A549 (cell line): ENCODE measurements around the gene LRRC59.

Source experiments
- CEBPB ChIP-seq, 2 experiments: fragments of >200 bp in 1 of 2; sonication (Bioruptor Twin) in 1 of 2; formaldehyde crosslinking in 1 of 2; IDR thresholded peaks; 2 replicates each; pipeline ENCODE4 v1.6.1; 2012 to 2016
- CHD2 ChIP-seq: fragments of 150-350 bp; IDR thresholded peaks from 2 replicates; pipeline ENCODE4 v1.6.1; 2014; ENCODE audit warnings: low read length; ENCODE audit not compliant: partially characterized antibody
- EP300 ChIP-seq, 2 experiments: fragments of >200 bp; sonication (Bioruptor Twin); formaldehyde crosslinking; IDR thresholded peaks; 2 replicates in 1 of 2; 3 replicates in 1 of 2; pipeline ENCODE4 v1.6.1; 2016 to 2017
- FOSL2 ChIP-seq, 2 experiments: fragments of 450-650 bp in 1 of 2; fragments of >200 bp in 1 of 2; sonication (Bioruptor Twin) in 1 of 2; formaldehyde crosslinking; IDR thresholded peaks; 2 replicates each; pipeline versions ENCODE4 v1.5.0 to v1.6.1; 2016 to 2020; ENCODE audit warnings: mild to moderate bottlenecking in 1 of 2, moderate library complexity in 1 of 2
- NFE2L2 ChIP-seq: fragments of 150-350 bp; conservative IDR thresholded peaks from 2 replicates; pipeline ENCODE4 v1.6.1; 2014; ENCODE audit warnings: low read length
- PHF8 ChIP-seq: fragments of 200-600 bp; sonication (generic); IDR thresholded peaks from 2 replicates; pipeline ENCODE4 v1.6.1; 2016; ENCODE audit warnings: low read depth, mild to moderate bottlenecking, antibody characterized with exemption, moderate library complexity, borderline replicate concordance
- POLR2A ChIP-seq: IDR thresholded peaks from 2 replicates; pipeline ENCODE4 v1.6.1; 2012; ENCODE audit warnings: mild to moderate bottlenecking, low read length
- SREBF2 ChIP-seq: fragments of 450-650 bp; IDR thresholded peaks from 2 replicates; pipeline ENCODE4 v1.6.1; 2014; ENCODE audit warnings: mild to moderate bottlenecking, moderate library complexity
- TF ChIP-seq, protein P1 (sequence below): fragments of >200 bp; sonication (Bioruptor Twin); formaldehyde crosslinking; IDR thresholded peaks from 3 replicates; pipeline ENCODE4 v1.5.1; 2016
- TF ChIP-seq, protein P2 (sequence below): IDR thresholded peaks from 2 replicates; pipeline ENCODE4 v1.6.1; 2012

DNA sequence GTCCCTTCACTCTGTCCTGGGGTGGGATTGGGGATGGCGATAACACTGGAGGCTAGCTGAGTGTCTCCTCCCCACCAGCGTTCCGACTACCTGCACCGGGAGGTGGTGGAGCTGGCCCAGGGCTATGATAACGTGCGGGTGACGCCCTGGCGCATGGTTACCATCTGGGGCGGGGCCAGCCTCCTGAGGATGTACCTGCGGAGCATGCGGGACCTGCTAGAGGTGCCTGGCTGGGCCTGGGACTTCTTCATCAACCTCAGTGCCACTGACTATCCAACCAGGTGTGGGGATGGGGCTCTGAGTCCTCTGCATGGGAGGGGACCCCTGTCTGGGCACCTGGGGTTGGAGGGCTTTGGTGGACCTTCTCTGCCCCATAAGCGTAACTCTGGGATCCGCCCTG is 42.5 kb downstream of the LRRC59 start:
- TF ChIP-seq CHD2: no peak
- no peak for TF ChIP-seq NFE2L2
- no peak for TF ChIP-seq SREBF2
- no peak for TF ChIP-seq FOSL2 (IDR thresholded peaks at IDR 0.05)
- TF ChIP-seq FOSL2 (CRISPR knock-in tag; IDR thresholded peaks at IDR 0.05): no peak
- TF ChIP-seq, protein P1, sequence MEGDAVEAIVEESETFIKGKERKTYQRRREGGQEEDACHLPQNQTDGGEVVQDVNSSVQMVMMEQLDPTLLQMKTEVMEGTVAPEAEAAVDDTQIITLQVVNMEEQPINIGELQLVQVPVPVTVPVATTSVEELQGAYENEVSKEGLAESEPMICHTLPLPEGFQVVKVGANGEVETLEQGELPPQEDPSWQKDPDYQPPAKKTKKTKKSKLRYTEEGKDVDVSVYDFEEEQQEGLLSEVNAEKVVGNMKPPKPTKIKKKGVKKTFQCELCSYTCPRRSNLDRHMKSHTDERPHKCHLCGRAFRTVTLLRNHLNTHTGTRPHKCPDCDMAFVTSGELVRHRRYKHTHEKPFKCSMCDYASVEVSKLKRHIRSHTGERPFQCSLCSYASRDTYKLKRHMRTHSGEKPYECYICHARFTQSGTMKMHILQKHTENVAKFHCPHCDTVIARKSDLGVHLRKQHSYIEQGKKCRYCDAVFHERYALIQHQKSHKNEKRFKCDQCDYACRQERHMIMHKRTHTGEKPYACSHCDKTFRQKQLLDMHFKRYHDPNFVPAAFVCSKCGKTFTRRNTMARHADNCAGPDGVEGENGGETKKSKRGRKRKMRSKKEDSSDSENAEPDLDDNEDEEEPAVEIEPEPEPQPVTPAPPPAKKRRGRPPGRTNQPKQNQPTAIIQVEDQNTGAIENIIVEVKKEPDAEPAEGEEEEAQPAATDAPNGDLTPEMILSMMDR: no peak
- no peak for TF ChIP-seq POLR2A
- TF ChIP-seq EP300 (IDR thresholded peaks at IDR 0.05): no peak
- no peak for TF ChIP-seq PHF8
- TF ChIP-seq, protein P2, sequence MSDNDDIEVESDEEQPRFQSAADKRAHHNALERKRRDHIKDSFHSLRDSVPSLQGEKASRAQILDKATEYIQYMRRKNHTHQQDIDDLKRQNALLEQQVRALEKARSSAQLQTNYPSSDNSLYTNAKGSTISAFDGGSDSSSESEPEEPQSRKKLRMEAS: no peak
- no peak for TF ChIP-seq CEBPB (IDR thresholded peaks at IDR 0.05)
